OCI-LY1 (cell line): ENCODE results near the gene ADCYAP1R1.

Experiments
- H2AFZ ChIP-seq: fragments of 200-600 bp; sonication (generic), shearing (Covaris generic); 2 replicates; pipeline ENCODE4 v1.6.0; 2014; ENCODE audit warnings: antibody characterized with exemption, mild to moderate bottlenecking, low read length
- H3F3A ChIP-seq: fragments of 200-600 bp; sonication (generic), shearing (Covaris generic); 2 replicates; pipeline ENCODE4 v1.6.0; 2014; ENCODE audit warnings: mild to moderate bottlenecking, antibody characterized with exemption, low read length, moderate library complexity; ENCODE audit not compliant: insufficient read depth
- H3K27ac ChIP-seq: fragments of 200-600 bp; sonication (generic); 2 replicates; pipeline ENCODE4 v1.5.1; 2014; ENCODE audit warnings: low read length, mixed run types, mild to moderate bottlenecking, low read depth; ENCODE audit not compliant: poor library complexity, severe bottlenecking
- H3K27me3 ChIP-seq: fragments of 200-600 bp; sonication (generic); 2 replicates; pipeline ENCODE4 v1.6.0; 2014; ENCODE audit warnings: antibody characterized with exemption, mild to moderate bottlenecking, low read length, moderate library complexity; ENCODE audit not compliant: insufficient read depth
- H3K36me3 ChIP-seq: fragments of 200-600 bp; sonication (generic); 2 replicates; pipeline ENCODE4 v1.6.1; 2014; ENCODE audit warnings: mild to moderate bottlenecking, antibody characterized with exemption, low read length, moderate library complexity, mixed read lengths; ENCODE audit not compliant: insufficient read depth
- H3K4me1 ChIP-seq: fragments of 200-600 bp; sonication (generic); 2 replicates; pipeline ENCODE4 v1.5.1; 2014; ENCODE audit warnings: mild to moderate bottlenecking, low read length, moderate library complexity; ENCODE audit not compliant: insufficient read depth, severe bottlenecking
- H3K4me2 ChIP-seq: fragments of 200-600 bp; sonication (generic), shearing (Covaris generic); 2 replicates; pipeline ENCODE4 v1.6.1; 2014; ENCODE audit warnings: low read length
- H3K4me3 ChIP-seq: fragments of 200-600 bp; sonication (generic); 2 replicates; pipeline ENCODE4 v1.5.1; 2014; ENCODE audit warnings: low read length, low read depth, mild to moderate bottlenecking, mixed read lengths; ENCODE audit not compliant: poor library complexity, severe bottlenecking
- H3K79me2 ChIP-seq: fragments of 200-600 bp; shearing (Covaris generic); 2 replicates; pipeline ENCODE4 v1.6.1; 2016; ENCODE audit warnings: mixed run types, low read length, mixed read lengths; ENCODE audit not compliant: insufficient read depth
- H3K9ac ChIP-seq: fragments of 200-600 bp; sonication (generic), shearing (Covaris generic); 2 replicates; pipeline ENCODE4 v1.6.1; 2014; ENCODE audit warnings: mild to moderate bottlenecking, low read length, mixed read lengths
- H3K9me2 ChIP-seq: fragments of 200-600 bp; sonication (generic), shearing (Covaris generic); 2 replicates; pipeline ENCODE4 v1.6.1; 2014; ENCODE audit warnings: low read depth, mild to moderate bottlenecking, low read length, mixed read lengths
- H3K9me3 ChIP-seq: fragments of 200-600 bp; shearing (Covaris generic); 2 replicates; pipeline ENCODE4 v1.6.1; 2014; ENCODE audit warnings: low read length, mixed read lengths
- H4K20me1 ChIP-seq: fragments of 200-600 bp; sonication (generic), shearing (Covaris generic); 2 replicates; pipeline ENCODE4 v1.6.0; 2016; ENCODE audit warnings: mild to moderate bottlenecking, low read length; ENCODE audit not compliant: insufficient read depth
- EZH2 ChIP-seq: fragments of 200-600 bp; sonication (generic), shearing (Covaris generic); IDR thresholded peaks from 2 replicates; pipeline ENCODE4 v1.8.0; 2017; ENCODE audit warnings: borderline replicate concordance, mixed run types, mild to moderate bottlenecking, antibody characterized with exemption, low read length, moderate library complexity, mixed read lengths
- TF ChIP-seq, protein P1 (sequence below): fragments of 200-600 bp; sonication (generic), shearing (Covaris generic); IDR thresholded peaks from 2 replicates; pipeline ENCODE4 v1.5.1; 2017; ENCODE audit warnings: mild to moderate bottlenecking, antibody characterized with exemption, low read length, moderate library complexity, mixed read lengths

The ADCYAP1R1 gene

DNA sequence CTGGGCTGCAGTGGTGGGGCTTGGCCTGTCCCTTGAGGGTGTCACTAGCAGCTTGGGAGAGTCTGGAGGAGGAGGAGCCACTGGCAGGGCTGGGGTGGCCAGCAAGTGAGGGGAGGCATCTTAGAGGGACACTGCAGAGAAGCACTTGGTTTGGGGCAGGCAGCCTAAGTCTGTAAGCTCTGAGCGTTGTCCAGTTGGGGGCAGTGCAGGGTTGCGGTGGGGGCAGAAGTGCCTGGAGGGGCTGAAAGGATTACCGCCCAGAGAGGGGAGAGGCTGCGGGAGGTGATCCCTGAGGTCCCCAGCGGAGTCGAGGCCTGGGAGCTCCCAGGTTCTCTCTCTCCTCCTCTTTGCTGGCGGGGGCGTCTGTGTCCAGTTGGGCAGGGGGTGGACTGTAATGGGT, 7.4 kb downstream of the ADCYAP1R1 start:
- Histone ChIP-seq H3K27me3 (no peaks in the 10 kb centered on the region; the same call in 1 of the 2 replicates), H3F3A (no peaks in the 10 kb centered on the region), H3K27ac (no peak overlapping the region), H2AFZ (no peak overlapping the region), H3K4me2 (no peak overlapping the region), H3K4me3 (no peak overlapping the region), H3K9ac (no peak overlapping the region), H3K79me2 (no peaks in the 10 kb centered on the region), H4K20me1 (no peaks in the 10 kb centered on the region), H3K4me1 (no peaks in the 10 kb centered on the region), H3K9me3 (no peaks in the 10 kb centered on the region), H3K36me3 (no peaks in the 10 kb centered on the region), H3K9me2 (no peaks in the 10 kb centered on the region)
- no peak for TF ChIP-seq EZH2
- TF ChIP-seq, protein P1, sequence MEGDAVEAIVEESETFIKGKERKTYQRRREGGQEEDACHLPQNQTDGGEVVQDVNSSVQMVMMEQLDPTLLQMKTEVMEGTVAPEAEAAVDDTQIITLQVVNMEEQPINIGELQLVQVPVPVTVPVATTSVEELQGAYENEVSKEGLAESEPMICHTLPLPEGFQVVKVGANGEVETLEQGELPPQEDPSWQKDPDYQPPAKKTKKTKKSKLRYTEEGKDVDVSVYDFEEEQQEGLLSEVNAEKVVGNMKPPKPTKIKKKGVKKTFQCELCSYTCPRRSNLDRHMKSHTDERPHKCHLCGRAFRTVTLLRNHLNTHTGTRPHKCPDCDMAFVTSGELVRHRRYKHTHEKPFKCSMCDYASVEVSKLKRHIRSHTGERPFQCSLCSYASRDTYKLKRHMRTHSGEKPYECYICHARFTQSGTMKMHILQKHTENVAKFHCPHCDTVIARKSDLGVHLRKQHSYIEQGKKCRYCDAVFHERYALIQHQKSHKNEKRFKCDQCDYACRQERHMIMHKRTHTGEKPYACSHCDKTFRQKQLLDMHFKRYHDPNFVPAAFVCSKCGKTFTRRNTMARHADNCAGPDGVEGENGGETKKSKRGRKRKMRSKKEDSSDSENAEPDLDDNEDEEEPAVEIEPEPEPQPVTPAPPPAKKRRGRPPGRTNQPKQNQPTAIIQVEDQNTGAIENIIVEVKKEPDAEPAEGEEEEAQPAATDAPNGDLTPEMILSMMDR = no peak

DNA sequence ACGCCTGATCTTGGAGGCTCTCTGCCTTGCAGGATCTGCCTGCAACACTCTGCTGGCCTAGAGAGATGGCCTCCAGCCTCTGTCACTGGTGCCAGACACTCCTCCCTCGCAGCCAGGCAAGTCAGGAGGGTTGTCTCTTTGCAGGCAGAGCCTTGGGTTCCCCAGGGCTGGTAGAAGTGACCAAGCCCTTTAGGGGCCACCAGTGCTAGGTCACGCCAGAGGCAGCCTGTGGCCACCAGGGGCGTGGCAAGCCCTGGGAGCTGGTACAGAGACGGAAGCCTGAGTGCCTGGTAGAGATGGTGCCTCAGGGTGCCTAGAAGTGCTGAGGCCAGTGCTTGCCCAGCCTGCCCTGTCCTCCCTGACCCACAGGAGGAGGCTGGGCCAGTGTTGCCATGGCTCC, 9.1 kb downstream of the ADCYAP1R1 start:
- H3F3A ChIP-seq = no peaks in the 10 kb centered on the region
- no peak overlapping the region for H2AFZ ChIP-seq

GRCh38 chr7:31062746-31063435, 10.8 kb downstream of the ADCYAP1R1 start:
- H3K79me2 ChIP-seq = no peaks in the 10 kb centered on the region
- H3K36me3 ChIP-seq = no peaks in the 10 kb centered on the region
- H2AFZ ChIP-seq = no peak overlapping the region
- H3K9me3 ChIP-seq = no peaks in the 10 kb centered on the region
- TF ChIP-seq EZH2 = no peak
- TF ChIP-seq, protein P1 = no peak
- H3K27me3 ChIP-seq = peaks cover 4% of the 10 kb centered on the region; the same call in 1 of the 2 replicates
- no peaks in the 10 kb centered on the region for H4K20me1 ChIP-seq
- no peak overlapping the region for H3K27ac ChIP-seq
- no peak overlapping the region for H3K4me2 ChIP-seq
- H3K9ac ChIP-seq = no peak overlapping the region
- no peaks in the 10 kb centered on the region for H3K9me2 ChIP-seq
- no peaks in the 10 kb centered on the region for H3F3A ChIP-seq
- H3K4me1 ChIP-seq = no peaks in the 10 kb centered on the region
- no peak overlapping the region for H3K4me3 ChIP-seq

More for the DNA sequence above, 9.1 kb downstream of the ADCYAP1R1 start:
- H3K4me2 ChIP-seq = no peak overlapping the region
- H3K4me1 ChIP-seq = no peaks in the 10 kb centered on the region
- no peak overlapping the region for H3K27ac ChIP-seq
- H3K4me3 ChIP-seq = no peak overlapping the region
- no peaks in the 10 kb centered on the region for H3K36me3 ChIP-seq
- TF ChIP-seq, protein P1 = no peak
- no peak for TF ChIP-seq EZH2
- H3K9me3 ChIP-seq = no peaks in the 10 kb centered on the region
- H4K20me1 ChIP-seq = no peaks in the 10 kb centered on the region
- no peaks in the 10 kb centered on the region for H3K9me2 ChIP-seq
- H3K9ac ChIP-seq = no peak overlapping the region
- H3K27me3 ChIP-seq = no peaks in the 10 kb centered on the region; the same call in 1 of the 2 replicates
- H3K79me2 ChIP-seq = no peaks in the 10 kb centered on the region
